OCI-LY1 (cell line): ENCODE data around the gene NSUN6.

Source experiments
- EZH2 ChIP-seq: fragments of 200-600 bp; sonication (generic), shearing (Covaris generic); IDR thresholded peaks from 2 replicates; pipeline ENCODE4 v1.8.0; 2017; ENCODE audit warnings: borderline replicate concordance, mixed run types, mild to moderate bottlenecking, antibody characterized with exemption, low read length, moderate library complexity, mixed read lengths
- TF ChIP-seq, protein P1 (sequence below): fragments of 200-600 bp; sonication (generic), shearing (Covaris generic); IDR thresholded peaks from 2 replicates; pipeline ENCODE4 v1.5.1; 2017; ENCODE audit warnings: mild to moderate bottlenecking, antibody characterized with exemption, low read length, moderate library complexity, mixed read lengths

DNA sequence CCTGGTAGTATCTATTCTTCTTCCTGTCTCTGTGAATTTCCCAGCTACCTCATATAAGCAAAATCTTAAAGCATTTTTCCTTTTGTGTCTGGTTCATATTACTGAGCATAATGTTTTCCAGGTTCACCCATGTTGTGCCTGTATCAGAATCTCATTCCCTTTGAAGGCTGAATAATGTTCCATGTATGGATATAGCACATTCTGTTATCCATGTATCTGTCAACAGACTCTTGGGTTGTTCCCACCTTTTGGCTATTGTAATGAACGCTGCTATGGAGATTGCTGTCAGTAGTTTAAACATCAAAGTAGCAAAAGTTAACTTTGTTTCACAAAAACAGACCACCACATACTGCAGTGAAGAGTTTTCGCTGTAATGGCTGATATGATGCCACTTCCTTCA, 99.9 kb downstream of the NSUN6 start:
- TF ChIP-seq, protein P1, sequence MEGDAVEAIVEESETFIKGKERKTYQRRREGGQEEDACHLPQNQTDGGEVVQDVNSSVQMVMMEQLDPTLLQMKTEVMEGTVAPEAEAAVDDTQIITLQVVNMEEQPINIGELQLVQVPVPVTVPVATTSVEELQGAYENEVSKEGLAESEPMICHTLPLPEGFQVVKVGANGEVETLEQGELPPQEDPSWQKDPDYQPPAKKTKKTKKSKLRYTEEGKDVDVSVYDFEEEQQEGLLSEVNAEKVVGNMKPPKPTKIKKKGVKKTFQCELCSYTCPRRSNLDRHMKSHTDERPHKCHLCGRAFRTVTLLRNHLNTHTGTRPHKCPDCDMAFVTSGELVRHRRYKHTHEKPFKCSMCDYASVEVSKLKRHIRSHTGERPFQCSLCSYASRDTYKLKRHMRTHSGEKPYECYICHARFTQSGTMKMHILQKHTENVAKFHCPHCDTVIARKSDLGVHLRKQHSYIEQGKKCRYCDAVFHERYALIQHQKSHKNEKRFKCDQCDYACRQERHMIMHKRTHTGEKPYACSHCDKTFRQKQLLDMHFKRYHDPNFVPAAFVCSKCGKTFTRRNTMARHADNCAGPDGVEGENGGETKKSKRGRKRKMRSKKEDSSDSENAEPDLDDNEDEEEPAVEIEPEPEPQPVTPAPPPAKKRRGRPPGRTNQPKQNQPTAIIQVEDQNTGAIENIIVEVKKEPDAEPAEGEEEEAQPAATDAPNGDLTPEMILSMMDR, result no peak
- TF ChIP-seq EZH2, result no peak
